22Rv1 (cell line): ENCODE measurements around the gene TIGAR.

Experiments
- H3K27ac ChIP-seq: fragments of 450-650 bp; 2 replicates; pipeline ENCODE4 v1.5.1; 2017
- CTCF ChIP-seq: fragments of 450-650 bp; IDR thresholded peaks from 2 replicates; pipeline ENCODE4 v1.5.1; 2017; ENCODE audit warnings: mild to moderate bottlenecking
- ZFX ChIP-seq: fragments of 450-650 bp; IDR thresholded peaks from 2 replicates; pipeline ENCODE4 v1.6.1; 2017; ENCODE audit warnings: antibody characterized with exemption, borderline replicate concordance

TIGAR gene

GRCh38 chr12:4366090-4366489 is 45.1 kb downstream of the TIGAR start:
- TF ChIP-seq ZFX (no peak), CTCF (no peak)

GRCh38 chr12:4369548-4369947 is 48.5 kb downstream of the TIGAR start:
- no peak overlapping the region for H3K27ac ChIP-seq
- TF ChIP-seq ZFX (no peak), CTCF (no peak)

More at GRCh38 chr12:4366090-4366489, 45.1 kb downstream of the TIGAR start:
- H3K27ac ChIP-seq, result no peak overlapping the region

- TF ChIP-seq ZFX (no peak), CTCF (no peak)
Observed at GRCh38 chr12:4370265-4370664, 49.3 kb downstream of the TIGAR start.

GRCh38 chr12:4372653-4373052 is 51.6 kb downstream of the TIGAR start:
- H3K27ac ChIP-seq, result no peak overlapping the region

More at GRCh38 chr12:4370265-4370664, 49.3 kb downstream of the TIGAR start:
- H3K27ac ChIP-seq, result no peak overlapping the region

GRCh38 chr12:4375449-4375848 is 54.4 kb downstream of the TIGAR start:
- no peak overlapping the region for H3K27ac ChIP-seq
- no peak for TF ChIP-seq ZFX

More at GRCh38 chr12:4372653-4373052, 51.6 kb downstream of the TIGAR start:
- TF ChIP-seq ZFX (no peak), CTCF (no peak)

- no peak overlapping the region for H3K27ac ChIP-seq
- TF ChIP-seq ZFX, result no peak
Observed at GRCh38 chr12:4378772-4379171, 57.8 kb downstream of the TIGAR start.

GRCh38 chr12:4379405-4379804 is 58.4 kb downstream of the TIGAR start, which contains the start of gene FGF23:
FGF23 (minus strand) TSS chr12:4379712; CDS start chr12:4379582, 130 bp downstream.
- no peak within 1 kb of the TSS for H3K27ac ChIP-seq

GRCh38 chr12:4380332-4380731 is 59.3 kb downstream of the TIGAR start:
- TF ChIP-seq CTCF, result no peak
- no peak for TF ChIP-seq ZFX
- no peak overlapping the region for H3K27ac ChIP-seq

More at GRCh38 chr12:4379405-4379804, 58.4 kb downstream of the TIGAR start, which contains the start of gene FGF23:
- TF ChIP-seq CTCF (no peak), ZFX (no peak)
